Smooth muscle cell (in vitro differentiated cells): ENCODE data around the gene PKN3. TPM values are rescaled to one million over a fixed set of nuclear protein-coding genes. Genes with fewer than 3 reads are reported as not detected.

Experiments used
- DNase-seq: peaks from one replicate; lab custom pipeline; 2025; ENCODE audit not compliant: unreplicated experiment; lab: John Stamatoyannopoulos, UW
- H2AFZ ChIP-seq: fragments of 200-600 bp; sonication (generic); 2 replicates; pipeline ENCODE4 v1.6.0; 2016; ENCODE audit warnings: antibody characterized with exemption, low read depth, mild to moderate bottlenecking
- H3F3A ChIP-seq: fragments of 200-600 bp; sonication (generic); 2 replicates; pipeline ENCODE4 v1.6.0; 2017; ENCODE audit warnings: antibody characterized with exemption, low read depth
- H3K27ac ChIP-seq: fragments of 200-600 bp; sonication (generic); 2 replicates; pipeline ENCODE4 v1.5.1; 2016; ENCODE audit warnings: low read depth, mild to moderate bottlenecking
- H3K27me3 ChIP-seq: fragments of 200-600 bp; sonication (generic); 2 replicates; pipeline ENCODE4 v1.6.1; 2016; ENCODE audit warnings: low read depth, mild to moderate bottlenecking
- H3K36me3 ChIP-seq: fragments of 200-600 bp; sonication (generic); 2 replicates; pipeline ENCODE4 v1.5.1; 2016; ENCODE audit warnings: low read depth
- H3K4me1 ChIP-seq: fragments of 200-600 bp; sonication (generic); 2 replicates; pipeline ENCODE4 v1.5.1; 2016; ENCODE audit warnings: low read depth
- H3K4me2 ChIP-seq: fragments of 200-600 bp; sonication (generic); 2 replicates; pipeline ENCODE4 v1.6.0; 2016; ENCODE audit warnings: mild to moderate bottlenecking
- H3K4me3 ChIP-seq: fragments of 200-600 bp; sonication (generic); 2 replicates; pipeline ENCODE4 v1.5.1; 2016; ENCODE audit warnings: mild to moderate bottlenecking
- H3K79me2 ChIP-seq: fragments of 200-600 bp; sonication (generic); 2 replicates; pipeline ENCODE4 v1.6.0; 2016; ENCODE audit warnings: low read depth, mild to moderate bottlenecking
- H3K9ac ChIP-seq: fragments of 200-600 bp; sonication (generic); 2 replicates; pipeline ENCODE4 v1.6.0; 2016; ENCODE audit warnings: low read depth
- H3K9me3 ChIP-seq: fragments of 200-600 bp; sonication (generic); replicated peaks from 2 replicates; pipeline ENCODE4 v1.5.1; 2016; ENCODE audit warnings: low read depth
- H4K20me1 ChIP-seq: fragments of 200-600 bp; sonication (generic); 2 replicates; pipeline ENCODE4 v1.6.0; 2016; ENCODE audit warnings: low read depth
- WGBS: methylation state at CpG from one replicate; pipeline ENCODE4 v1.1.7; 2016; ENCODE audit warnings: low lambda C conversion rate; 5-methylcytosine and 5-hydroxymethylcytosine counted together
- polyA plus RNA-seq: library from polyadenylated mRNA; unstranded; fragments of >200 nt; fragmentation: Nextera tagmentation; extraction: Ambion mirVana; gene quantifications from 2 replicates; pipeline ENCODE4 v1.2.1, GENCODE V29; 2016
- total RNA-seq: library from RNA; depleted of rRNA; stranded (reverse); fragments of >200 nt; gene quantifications from 2 replicates; pipeline ENCODE4 v1.2.3, GENCODE V29; 2014
- TF ChIP-seq, protein P1 (sequence below): fragments of 200-600 bp; sonication (generic); IDR thresholded peaks from 2 replicates; pipeline ENCODE4 v1.5.1; 2017; ENCODE audit warnings: borderline replicate concordance, mild to moderate bottlenecking, antibody characterized with exemption; ENCODE audit not compliant: insufficient read depth, poor library complexity, severe bottlenecking

Gene PKN3
- total and polyA plus RNA-seq, 2 experiments from 2014 or later, result 1.4 to 2.2 TPM

DNA sequence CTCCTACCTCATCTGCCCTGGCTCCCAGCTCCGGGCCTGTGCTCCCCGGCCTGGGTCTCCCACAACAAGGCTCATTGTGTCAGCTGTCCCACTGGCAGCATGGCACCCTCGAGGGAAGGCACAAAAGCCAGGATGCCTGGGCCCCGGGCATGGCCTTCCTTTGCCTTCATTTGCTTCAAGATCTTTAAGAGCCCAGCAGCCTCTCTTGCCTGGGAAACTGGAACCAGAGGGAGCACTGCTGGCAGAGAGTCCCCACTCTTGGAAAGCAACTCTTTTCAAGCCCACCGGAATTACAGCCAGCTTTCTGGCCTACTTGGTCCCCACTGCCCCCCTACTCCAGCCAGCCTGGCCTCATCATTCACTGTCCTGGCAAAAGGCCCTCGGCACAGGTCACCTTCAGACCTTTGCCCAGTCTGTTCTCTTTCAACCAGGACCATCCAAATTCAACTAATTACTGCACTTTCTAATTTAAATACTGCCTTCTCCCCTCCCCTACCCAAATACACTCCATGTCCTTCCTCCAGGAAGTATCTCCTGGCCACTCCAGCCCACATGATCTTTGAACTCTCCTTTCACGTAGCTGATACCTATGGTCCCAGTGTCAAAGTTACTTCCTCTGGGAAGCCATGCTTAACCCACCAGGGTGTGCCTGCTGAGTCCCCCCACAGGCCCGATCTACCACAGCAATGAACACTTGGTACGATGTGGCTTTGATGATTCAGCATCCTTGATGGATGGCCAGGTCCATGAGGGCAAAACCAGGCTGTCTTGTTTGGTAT lies 60.6 kb downstream of the PKN3 start:
- TF ChIP-seq, protein P1, sequence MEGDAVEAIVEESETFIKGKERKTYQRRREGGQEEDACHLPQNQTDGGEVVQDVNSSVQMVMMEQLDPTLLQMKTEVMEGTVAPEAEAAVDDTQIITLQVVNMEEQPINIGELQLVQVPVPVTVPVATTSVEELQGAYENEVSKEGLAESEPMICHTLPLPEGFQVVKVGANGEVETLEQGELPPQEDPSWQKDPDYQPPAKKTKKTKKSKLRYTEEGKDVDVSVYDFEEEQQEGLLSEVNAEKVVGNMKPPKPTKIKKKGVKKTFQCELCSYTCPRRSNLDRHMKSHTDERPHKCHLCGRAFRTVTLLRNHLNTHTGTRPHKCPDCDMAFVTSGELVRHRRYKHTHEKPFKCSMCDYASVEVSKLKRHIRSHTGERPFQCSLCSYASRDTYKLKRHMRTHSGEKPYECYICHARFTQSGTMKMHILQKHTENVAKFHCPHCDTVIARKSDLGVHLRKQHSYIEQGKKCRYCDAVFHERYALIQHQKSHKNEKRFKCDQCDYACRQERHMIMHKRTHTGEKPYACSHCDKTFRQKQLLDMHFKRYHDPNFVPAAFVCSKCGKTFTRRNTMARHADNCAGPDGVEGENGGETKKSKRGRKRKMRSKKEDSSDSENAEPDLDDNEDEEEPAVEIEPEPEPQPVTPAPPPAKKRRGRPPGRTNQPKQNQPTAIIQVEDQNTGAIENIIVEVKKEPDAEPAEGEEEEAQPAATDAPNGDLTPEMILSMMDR, result no peak
- Histone ChIP-seq H3K9me3 (no peaks in the 10 kb centered on the region), H3K4me2 (no peak overlapping the region), H4K20me1 (peaks cover 33% of the 10 kb centered on the region), H3K9ac (no peak overlapping the region), H2AFZ (no peak overlapping the region), H3F3A (no peaks in the 10 kb centered on the region), H3K4me3 (no peak overlapping the region), H3K79me2 (peaks cover 4% of the 10 kb centered on the region), H3K4me1 (no peaks in the 10 kb centered on the region), H3K36me3 (no peaks in the 10 kb centered on the region), H3K27me3 (no peaks in the 10 kb centered on the region), H3K27ac (no peak overlapping the region)
- DNase-seq, result no peak
- WGBS, result 95% methylated on average over 9 of the region's 9 CpGs

DNA sequence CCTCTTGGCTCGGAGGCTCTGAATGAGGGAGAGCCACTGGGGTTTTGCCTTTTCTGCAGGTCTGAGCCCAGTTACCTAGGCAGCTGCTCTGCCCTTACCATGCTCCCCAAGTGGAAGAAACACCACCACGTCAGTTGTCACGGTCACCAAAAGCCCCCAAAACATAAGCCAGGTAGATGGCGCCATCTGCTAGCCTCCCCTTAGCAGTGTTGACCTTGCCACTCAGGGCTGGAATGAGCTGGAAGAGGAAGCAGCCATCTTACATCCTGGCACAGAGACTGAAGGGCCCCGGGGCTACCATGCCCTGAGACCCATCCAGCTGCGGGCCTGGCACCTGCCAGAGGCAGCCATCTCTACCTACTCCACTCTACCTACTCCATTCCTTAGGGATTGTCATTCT lies 62.1 kb downstream of the PKN3 start:
- no peak overlapping the region for H2AFZ ChIP-seq
- H3K36me3 ChIP-seq, result no peaks in the 10 kb centered on the region
- H3K4me3 ChIP-seq, result no peak overlapping the region
- no peaks in the 10 kb centered on the region for H3F3A ChIP-seq
- TF ChIP-seq, protein P1, result no peak
- no peaks in the 10 kb centered on the region for H3K4me1 ChIP-seq
- peaks cover 5% of the 10 kb centered on the region for H3K79me2 ChIP-seq
- H3K4me2 ChIP-seq, result no peak overlapping the region
- no peak overlapping the region for H3K27ac ChIP-seq
- H3K9ac ChIP-seq, result no peak overlapping the region
- DNase-seq, result no peak
- 95% methylated on average over 6 of the region's 6 CpGs for WGBS
- H3K27me3 ChIP-seq, result no peaks in the 10 kb centered on the region
- no peaks in the 10 kb centered on the region for H3K9me3 ChIP-seq
- H4K20me1 ChIP-seq, result peaks cover 31% of the 10 kb centered on the region

DNA sequence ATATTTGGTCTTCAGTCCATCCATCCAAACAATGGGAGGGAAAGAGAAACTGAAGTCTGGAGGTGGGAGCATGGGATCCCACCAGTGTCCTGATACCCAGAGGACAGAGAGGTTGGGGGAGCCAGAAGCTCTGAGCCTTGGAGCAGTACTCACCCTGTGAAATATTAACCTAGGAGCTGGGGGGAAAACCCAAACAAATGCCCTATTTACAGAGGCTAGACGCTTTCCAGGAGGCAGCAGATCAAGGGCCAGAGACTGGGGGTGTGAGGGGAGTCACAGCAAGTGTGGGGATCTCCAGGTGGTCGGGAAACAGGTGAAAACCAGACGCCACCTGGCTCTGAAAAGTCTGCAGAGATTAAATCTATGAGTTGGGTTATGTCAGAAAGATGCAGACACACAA lies 63.2 kb downstream of the PKN3 start:
- peaks cover 31% of the 10 kb centered on the region for H4K20me1 ChIP-seq
- WGBS, result 94% methylated on average over 3 of the region's 3 CpGs
- no peaks in the 10 kb centered on the region for H3K27me3 ChIP-seq
- H3K4me1 ChIP-seq, result peaks cover 2% of the 10 kb centered on the region
- no peaks in the 10 kb centered on the region for H3K9me3 ChIP-seq
- TF ChIP-seq, protein P1, result no peak
- no peaks in the 10 kb centered on the region for H3F3A ChIP-seq
- no peaks in the 10 kb centered on the region for H3K36me3 ChIP-seq
- H3K27ac ChIP-seq, result no peak overlapping the region
- no peak overlapping the region for H3K4me3 ChIP-seq
- no peak overlapping the region for H3K4me2 ChIP-seq
- H3K9ac ChIP-seq, result no peak overlapping the region
- no peak overlapping the region for H2AFZ ChIP-seq
- H3K79me2 ChIP-seq, result peaks cover 16% of the 10 kb centered on the region
- DNase-seq, result no peak

DNA sequence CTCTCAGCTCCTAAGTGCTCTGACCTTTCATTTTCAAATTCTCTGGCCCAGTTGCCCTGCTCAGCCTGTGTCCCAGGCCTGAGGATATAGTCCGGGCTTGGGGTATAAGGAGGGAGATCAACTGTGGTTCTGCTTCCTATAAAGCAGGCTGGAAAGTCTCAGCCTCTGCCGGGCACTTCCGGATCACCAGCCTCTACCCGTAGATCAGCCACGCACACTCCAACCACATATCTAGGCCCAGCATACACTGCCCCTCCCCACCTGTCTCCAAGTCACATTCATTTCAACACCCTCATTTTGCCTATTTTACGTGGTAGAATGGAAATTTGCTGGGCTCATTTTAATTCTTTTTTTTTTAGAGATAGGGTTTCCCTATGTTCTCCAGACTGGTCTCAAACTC lies 66.3 kb downstream of the PKN3 start:
- peaks cover 20% of the 10 kb centered on the region for H3K79me2 ChIP-seq

More for the DNA sequence above, 66.3 kb downstream of the PKN3 start:
- 97% methylated on average over 6 of the region's 6 CpGs for WGBS
- TF ChIP-seq, protein P1, result no peak
- no peaks in the 10 kb centered on the region for H3K36me3 ChIP-seq
- H4K20me1 ChIP-seq, result peaks cover 12% of the 10 kb centered on the region
- peaks cover 11% of the 10 kb centered on the region for H3K4me1 ChIP-seq
- H3K9ac ChIP-seq, result no peak overlapping the region
- H3F3A ChIP-seq, result peaks cover 5% of the 10 kb centered on the region
- no peak overlapping the region for H3K4me2 ChIP-seq
- H2AFZ ChIP-seq, result no peak overlapping the region
- no peak overlapping the region for H3K4me3 ChIP-seq
- DNase-seq, result no peak
- H3K9me3 ChIP-seq, result no peaks in the 10 kb centered on the region
- no peak overlapping the region for H3K27ac ChIP-seq
- no peaks in the 10 kb centered on the region for H3K27me3 ChIP-seq
